H9 (cell line): ENCODE measurements around the gene ARID1B. TPM values are rescaled to one million over a fixed set of nuclear protein-coding genes. Genes with fewer than 3 reads are reported as not detected.

ENCODE experiments used
- DNase-seq: peaks from one replicate; pipeline ENCODE4 v3.0.0-alpha.2; 2017
- H2AFZ ChIP-seq: one replicate; pipeline ENCODE4 v1.6.1; 2013; ENCODE audit warnings: mild to moderate bottlenecking, low read length, control low read depth, moderate library complexity
- H2AK5ac ChIP-seq: 2 replicates; pipeline ENCODE4 v1.6.1; 2013; ENCODE audit warnings: low read length, control low read depth, mixed read lengths; ENCODE audit not compliant: insufficient read length
- H2BK120ac ChIP-seq: one replicate; pipeline ENCODE4 v1.6.1; 2013; ENCODE audit warnings: low read depth, mild to moderate bottlenecking, low read length, control low read depth, inconsistent platforms; ENCODE audit not compliant: poor library complexity, severe bottlenecking
- H2BK12ac ChIP-seq: 2 replicates; pipeline ENCODE4 v1.6.1; 2013; ENCODE audit warnings: low read length, control low read depth, mixed read lengths, low read depth; ENCODE audit not compliant: insufficient read length
- H2BK15ac ChIP-seq: 2 replicates; pipeline ENCODE4 v1.6.1; 2013; ENCODE audit warnings: low read depth, low read length, control low read depth
- H2BK20ac ChIP-seq: one replicate; pipeline ENCODE4 v1.6.1; 2013; ENCODE audit warnings: low read depth, mild to moderate bottlenecking, low read length, control low read depth, inconsistent platforms; ENCODE audit not compliant: poor library complexity, severe bottlenecking
- H2BK5ac ChIP-seq: 2 replicates; pipeline ENCODE4 v1.6.1; 2013; ENCODE audit warnings: low read length, control low read depth, mixed read lengths; ENCODE audit not compliant: insufficient read length
- H3K14ac ChIP-seq: 2 replicates; pipeline ENCODE4 v1.6.1; 2013; ENCODE audit warnings: low read length, control low read depth; ENCODE audit not compliant: insufficient read depth
- H3K18ac ChIP-seq: 2 replicates; pipeline ENCODE4 v1.6.1; 2013; ENCODE audit warnings: low read depth, mild to moderate bottlenecking, mixed read lengths, low read length, control low read depth; ENCODE audit not compliant: insufficient read length
- H3K23ac ChIP-seq: 2 replicates; pipeline ENCODE4 v1.6.1; 2013; ENCODE audit warnings: low read length, control low read depth, mixed read lengths, low read depth; ENCODE audit not compliant: insufficient read length
- H3K23me2 ChIP-seq: 2 replicates; pipeline ENCODE4 v1.6.1; 2013; ENCODE audit warnings: low read depth, mild to moderate bottlenecking, mixed read lengths, low read length, control low read depth; ENCODE audit not compliant: insufficient read length, poor library complexity, severe bottlenecking
- H3K27ac ChIP-seq: 2 replicates; pipeline ENCODE4 v1.5.1; 2013; ENCODE audit warnings: low read length, control low read depth, mixed read lengths, low read depth; ENCODE audit not compliant: insufficient read length
- H3K27me3 ChIP-seq: 2 replicates; pipeline ENCODE4 v1.6.1; 2013; ENCODE audit warnings: low read length, control low read depth, inconsistent platforms; ENCODE audit not compliant: insufficient read depth
- H3K4ac ChIP-seq: 2 replicates; pipeline ENCODE4 v1.6.1; 2013; ENCODE audit warnings: low read depth, mild to moderate bottlenecking, control low read depth, inconsistent platforms, low read length, moderate library complexity
- H3K4me1 ChIP-seq: 2 replicates; pipeline ENCODE4 v1.6.1; 2013; ENCODE audit warnings: low read length, control low read depth, inconsistent platforms; ENCODE audit not compliant: insufficient read depth
- H3K4me2 ChIP-seq: 2 replicates; pipeline ENCODE4 v1.6.1; 2013; ENCODE audit warnings: low read length, control low read depth, mixed read lengths; ENCODE audit not compliant: insufficient read length, insufficient read depth
- H3K56ac ChIP-seq: 2 replicates; pipeline ENCODE4 v1.6.1; 2013; ENCODE audit warnings: low read depth, mild to moderate bottlenecking, mixed read lengths, low read length, control low read depth; ENCODE audit not compliant: insufficient read length
- H3K79me1 ChIP-seq: 2 replicates; pipeline ENCODE4 v1.6.1; 2013; ENCODE audit warnings: low read depth, mild to moderate bottlenecking, moderate library complexity, low read length, control low read depth, inconsistent platforms; ENCODE audit not compliant: insufficient read depth, poor library complexity, severe bottlenecking
- H3K79me2 ChIP-seq: 2 replicates; pipeline ENCODE4 v1.6.1; 2013; ENCODE audit warnings: low read length, control low read depth, inconsistent platforms; ENCODE audit not compliant: insufficient read depth
- H3K9ac ChIP-seq: 2 replicates; pipeline ENCODE4 v1.6.1; 2013; ENCODE audit warnings: low read length, control low read depth, mixed read lengths; ENCODE audit not compliant: insufficient read length; ENCODE audit errors: extremely low read depth
- H3K9me3 ChIP-seq: one replicate; pipeline ENCODE4 v1.6.1; 2013; ENCODE audit warnings: low read depth, low read length, inconsistent platforms; ENCODE audit not compliant: control insufficient read depth
- H3T11ph ChIP-seq: one replicate; pipeline ENCODE4 v1.6.1; 2013; ENCODE audit warnings: mild to moderate bottlenecking, low read length, control low read depth, inconsistent platforms
- H4K20me1 ChIP-seq: one replicate; pipeline ENCODE4 v1.6.1; 2013; ENCODE audit not compliant: control insufficient read depth, insufficient read length, insufficient read depth
- H4K5ac ChIP-seq: 2 replicates; pipeline ENCODE4 v1.6.1; 2013; ENCODE audit warnings: low read depth, mild to moderate bottlenecking, mixed read lengths, low read length, control low read depth; ENCODE audit not compliant: insufficient read length
- H4K8ac ChIP-seq: replicated peaks from 2 replicates; pipeline ENCODE4 v1.6.1; 2013; ENCODE audit warnings: low read length, control low read depth, mixed read lengths, low read depth; ENCODE audit not compliant: insufficient read length
- H4K91ac ChIP-seq: 2 replicates; pipeline ENCODE4 v1.6.1; 2013; ENCODE audit warnings: low read depth, mild to moderate bottlenecking, moderate library complexity, mixed read lengths, low read length, control low read depth; ENCODE audit not compliant: insufficient read length
- H3K27ac Mint-ChIP-seq, 3 experiments: 2 replicates in 2 of 3; 3 replicates in 1 of 3; pipeline ENCODE4 v1.8.0; 2020 to 2021; ENCODE audit warnings: mixed read lengths in 3 of 3, mild to moderate bottlenecking in 1 of 3, moderate library complexity in 1 of 3
- H3K27me3 Mint-ChIP-seq: 2 replicates; pipeline ENCODE4 v1.8.0; 2021; ENCODE audit warnings: low read depth, mild to moderate bottlenecking, moderate library complexity, mixed read lengths
- H3K36me3 Mint-ChIP-seq, 3 experiments: 2 replicates in 2 of 3; 3 replicates in 1 of 3; pipeline ENCODE4 v1.8.0; 2020 to 2021; ENCODE audit warnings: low read depth in 3 of 3, mixed read lengths in 3 of 3; ENCODE audit not compliant: insufficient read depth in 1 of 3
- H3K4me1 Mint-ChIP-seq, 2 experiments: 2 replicates each; pipeline ENCODE4 v1.8.0; 2020; ENCODE audit warnings: mixed read lengths in 2 of 2
- H3K4me3 Mint-ChIP-seq, 2 experiments: 2 replicates in 1 of 2; 3 replicates in 1 of 2; pipeline ENCODE4 v1.8.0; 2020 to 2021; ENCODE audit warnings: mild to moderate bottlenecking in 2 of 2, mixed read lengths in 2 of 2, moderate library complexity in 1 of 2
- H3K9me3 Mint-ChIP-seq, 2 experiments: 2 replicates in 1 of 2; 3 replicates in 1 of 2; pipeline ENCODE4 v1.8.0; 2020; ENCODE audit warnings: mild to moderate bottlenecking in 2 of 2, mixed read lengths in 2 of 2, moderate library complexity in 1 of 2
- CTCF ChIP-seq: fragments of 200-600 bp; sonication (generic); conservative IDR thresholded peaks from 3 replicates; pipeline ENCODE4 v1.8.0; 2021; ENCODE audit warnings: antibody characterized with exemption, mild to moderate bottlenecking
- WGBS: extraction: QIAGEN DNeasy Blood & Tissue Kit; methylation state at CpG from one replicate; pipeline ENCODE4 v1.1.7; 2013; ENCODE audit warnings: missing lambda C conversion rate, low lambda C conversion rate, mixed read lengths; ENCODE audit not compliant: insufficient read length; ENCODE audit errors: extremely low coverage; 5-methylcytosine and 5-hydroxymethylcytosine counted together
- total RNA-seq: library from RNA; stranded (reverse); gene quantifications from 2 replicates; pipeline ENCODE4 v1.2.1, GENCODE V29; 2021

ARID1B gene
- total RNA-seq, 1 experiment from 2014 or later, result 88.2 TPM

GRCh38 chr6:157008568-157008967, 231.4 kb downstream of the ARID1B start:
- Histone ChIP-seq H3K4me2 (no peak overlapping the region), H3K56ac (no peak overlapping the region), H4K91ac (no peak overlapping the region), H2BK15ac (no peak overlapping the region), H2BK120ac (no peak overlapping the region), H3K14ac (no peak overlapping the region), H3T11ph (no peak overlapping the region), H2BK12ac (no peak overlapping the region), H3K4me1 (peaks cover 2% of the 10 kb centered on the region; the same call in 1 of the 2 replicates), H3K27ac (no peak overlapping the region), H3K79me1 (no peaks in the 10 kb centered on the region), H3K23me2 (no peaks in the 10 kb centered on the region), H3K4ac (no peak overlapping the region), H4K20me1 (no peaks in the 10 kb centered on the region), H2BK20ac (no peak overlapping the region), H3K27me3 (no peaks in the 10 kb centered on the region), H2BK5ac (no peak overlapping the region), H3K9me3 (no peaks in the 10 kb centered on the region), H3K79me2 (peaks cover 3% of the 10 kb centered on the region; the same call in 1 of the 2 replicates), H3K9ac (no peak overlapping the region), H3K18ac (no peak overlapping the region), H4K5ac (no peak overlapping the region), H2AK5ac (no peak overlapping the region), H3K23ac (no peak overlapping the region), H2AFZ (no peak overlapping the region), H4K8ac (no peak overlapping the region)
- Mint-ChIP-seq H3K27me3 (no peaks in the 10 kb centered on the region), H3K4me1 (peaks cover 41% of the 10 kb centered on the region in 2 experiments), H3K27ac (peak overlapping the region in 1 of 3 experiments; percentile 67; a peak in 1 of 7 replicates), H3K36me3 (peaks cover 0 to 5% (median 0%) of the 10 kb centered on the region in 3 experiments; a peak in 1 of 7 replicates), H3K4me3 (no peak overlapping the region), H3K9me3 (peaks cover 0 to 5% of the 10 kb centered on the region in 2 experiments; a peak in 2 of 5 replicates)
- whole genome bisulfite sequencing, result no CpG with 5 or more reads among the region's 7 CpGs
- no peak for DNase-seq
- no peak for TF ChIP-seq CTCF
